Femur (tissue), 1 donor: Measurements from ENCODE around the gene ATP1A4.
"Not testable (repeated sequence)": the region's sequence is repeated elsewhere in the genome, so short reads cannot be mapped to it uniquely, and the experiment has no call there.

Source experiments
- DNase-seq: peaks from one replicate; pipeline ENCODE4 v3.0.0-alpha.2; 2017

The ATP1A4 gene

DNA sequence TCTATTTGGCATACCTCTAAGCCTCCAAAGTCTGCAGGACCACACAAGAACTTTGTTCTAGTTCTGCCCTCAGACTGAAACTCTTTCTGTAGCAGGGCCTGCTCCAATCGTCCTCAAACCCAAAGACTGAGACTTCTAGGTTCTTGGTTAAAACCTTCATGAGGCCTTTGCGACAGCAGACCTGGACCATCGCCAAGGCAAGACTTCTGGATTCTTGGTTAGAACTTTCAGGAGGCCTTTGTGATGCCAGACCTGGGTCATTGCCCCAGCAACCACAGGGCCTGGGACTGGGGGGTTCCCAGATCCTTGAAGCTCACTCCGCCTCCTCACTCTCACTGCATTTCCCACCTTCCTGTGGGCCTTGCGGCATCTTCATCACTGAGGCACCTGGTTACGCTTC lies at the start of gene ATP1A4:
TSS of gene ATP1A4 (plus strand) at position 301 of the 400 bp plus-strand sequence. CDS start 438 bp downstream, outside the sequence.
- no peak for DNase-seq

DNA sequence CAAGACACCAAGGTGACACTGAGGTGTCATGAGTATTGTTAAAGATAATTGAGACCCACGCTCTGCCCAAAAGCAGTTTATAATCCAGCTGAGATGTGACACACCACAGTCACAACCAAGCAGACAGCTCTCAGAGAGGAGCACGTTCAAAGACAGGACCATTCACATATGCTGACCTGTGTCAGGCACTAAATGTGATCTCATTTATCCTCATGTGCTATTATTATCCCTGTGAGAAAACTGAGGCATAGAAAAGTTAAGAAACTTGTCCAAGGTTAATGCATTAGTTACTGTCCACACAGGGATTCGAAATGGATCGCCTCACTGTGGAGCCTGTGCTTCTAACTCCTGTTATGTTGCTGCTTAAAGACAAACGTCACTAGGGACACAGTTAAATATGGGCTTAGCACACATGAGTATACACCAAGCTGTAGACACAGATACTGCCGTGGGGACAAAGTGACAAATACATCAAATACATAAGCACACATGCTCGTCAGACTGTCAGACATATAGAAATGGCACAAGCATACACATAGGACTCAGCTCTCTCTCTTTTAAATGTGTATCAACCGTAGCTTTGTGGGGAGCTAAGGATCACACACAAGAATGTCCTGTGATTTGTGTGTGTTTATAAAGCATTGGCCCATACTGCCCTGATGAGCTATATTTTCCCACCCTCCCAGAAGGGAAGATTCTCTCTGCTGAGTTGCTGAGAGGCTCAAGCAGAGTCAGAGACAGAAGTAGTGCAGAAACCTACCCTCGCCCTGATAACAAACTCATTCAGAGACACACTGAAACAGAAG lies 49.5 kb upstream of the ATP1A4 start:
- DNase-seq = no peak

DNA sequence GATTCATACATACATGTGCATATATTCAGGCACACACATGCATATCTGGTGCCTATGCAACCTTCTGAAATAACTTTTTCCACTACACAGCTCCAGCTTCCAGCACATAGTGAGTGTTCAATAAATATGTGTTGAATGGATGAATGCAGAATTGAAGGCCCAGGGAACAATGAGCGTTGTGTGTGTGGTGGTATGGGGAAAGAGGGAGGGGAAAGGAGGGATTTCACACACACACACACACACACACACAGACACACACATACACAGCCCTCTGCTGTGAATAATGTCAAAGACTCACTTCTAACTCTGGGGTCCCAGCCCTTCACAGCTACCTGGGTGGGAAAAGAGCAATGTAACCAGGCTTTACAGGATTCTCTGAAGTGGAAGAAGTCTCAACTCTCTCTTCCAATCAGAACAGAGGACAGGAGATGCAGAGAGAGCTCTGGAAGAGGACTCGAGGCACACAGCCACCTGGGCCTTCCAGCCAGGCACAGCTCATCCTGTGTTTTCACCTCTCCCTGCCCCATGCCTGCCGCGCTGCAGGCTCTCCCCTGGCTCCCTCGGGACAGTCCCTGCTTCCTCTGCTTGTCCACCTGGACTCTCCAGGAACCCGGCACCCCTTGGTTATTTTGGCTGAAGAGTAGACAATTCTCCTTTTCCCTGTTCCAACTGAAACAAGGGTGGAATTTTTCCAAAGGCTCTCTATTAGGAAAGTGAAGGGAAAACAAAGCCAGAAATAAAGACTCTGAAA lies 47.6 kb upstream of the ATP1A4 start:
- DNase-seq = no peak

DNA sequence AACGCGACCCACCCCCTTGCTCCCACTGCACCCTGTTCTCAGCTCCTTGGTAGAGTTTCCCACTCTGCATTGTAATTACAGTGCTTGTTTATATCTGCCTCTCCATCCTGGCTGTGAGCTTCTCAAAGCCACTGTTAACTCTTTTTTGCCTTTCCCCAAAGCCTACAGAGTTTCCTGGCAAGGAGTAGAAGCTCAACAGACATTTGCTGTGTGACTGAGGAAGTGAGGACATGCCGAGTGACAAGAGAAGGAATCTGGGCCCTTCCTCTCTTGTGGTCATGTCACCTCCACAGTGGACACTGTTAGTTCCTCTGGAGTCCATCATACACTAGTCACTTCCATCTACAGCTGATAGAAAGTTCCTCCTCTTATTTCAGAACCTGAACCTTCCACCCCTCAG lies 46.9 kb upstream of the ATP1A4 start:
- DNase-seq = no peak

DNA sequence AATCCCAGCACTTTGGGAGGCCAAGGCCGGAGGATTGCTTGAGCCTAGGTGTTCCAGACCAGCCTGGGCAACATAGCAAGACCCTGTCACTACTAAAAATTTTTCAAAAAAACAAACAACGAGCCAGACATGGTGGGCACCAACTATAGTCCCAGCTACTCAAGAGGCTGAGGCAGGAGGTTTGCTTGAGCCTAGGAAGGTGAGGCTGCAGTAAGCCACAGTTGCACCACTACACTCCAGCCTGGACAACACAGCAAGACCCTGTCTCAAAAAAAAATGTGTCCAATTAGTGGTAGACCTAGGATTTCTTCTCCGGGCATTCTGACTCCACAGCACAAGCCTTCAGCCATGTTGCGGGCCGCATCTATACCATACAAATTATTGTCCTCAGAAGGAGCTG lies 46.2 kb upstream of the ATP1A4 start:
- DNase-seq = no peak

DNA sequence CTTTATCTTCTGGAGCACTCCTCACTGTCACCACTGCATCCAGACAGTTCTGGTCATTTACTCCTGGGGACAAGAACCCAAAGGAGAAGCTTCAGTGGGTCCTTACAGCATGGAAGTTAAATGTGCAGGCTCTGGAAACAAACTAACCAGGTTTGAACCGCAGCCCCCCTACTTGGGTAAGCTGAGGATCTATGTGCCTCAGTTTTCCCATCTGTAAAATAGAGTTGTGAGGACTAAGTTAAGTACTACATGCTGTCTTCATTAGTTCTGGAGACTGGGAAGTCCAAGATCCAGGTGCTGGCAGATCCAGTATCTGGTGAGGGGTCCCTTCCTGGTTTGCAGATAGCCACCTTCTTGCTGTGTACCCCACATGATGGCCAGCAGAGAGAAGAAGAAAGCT lies 43.9 kb upstream of the ATP1A4 start:
- no peak for DNase-seq

DNA sequence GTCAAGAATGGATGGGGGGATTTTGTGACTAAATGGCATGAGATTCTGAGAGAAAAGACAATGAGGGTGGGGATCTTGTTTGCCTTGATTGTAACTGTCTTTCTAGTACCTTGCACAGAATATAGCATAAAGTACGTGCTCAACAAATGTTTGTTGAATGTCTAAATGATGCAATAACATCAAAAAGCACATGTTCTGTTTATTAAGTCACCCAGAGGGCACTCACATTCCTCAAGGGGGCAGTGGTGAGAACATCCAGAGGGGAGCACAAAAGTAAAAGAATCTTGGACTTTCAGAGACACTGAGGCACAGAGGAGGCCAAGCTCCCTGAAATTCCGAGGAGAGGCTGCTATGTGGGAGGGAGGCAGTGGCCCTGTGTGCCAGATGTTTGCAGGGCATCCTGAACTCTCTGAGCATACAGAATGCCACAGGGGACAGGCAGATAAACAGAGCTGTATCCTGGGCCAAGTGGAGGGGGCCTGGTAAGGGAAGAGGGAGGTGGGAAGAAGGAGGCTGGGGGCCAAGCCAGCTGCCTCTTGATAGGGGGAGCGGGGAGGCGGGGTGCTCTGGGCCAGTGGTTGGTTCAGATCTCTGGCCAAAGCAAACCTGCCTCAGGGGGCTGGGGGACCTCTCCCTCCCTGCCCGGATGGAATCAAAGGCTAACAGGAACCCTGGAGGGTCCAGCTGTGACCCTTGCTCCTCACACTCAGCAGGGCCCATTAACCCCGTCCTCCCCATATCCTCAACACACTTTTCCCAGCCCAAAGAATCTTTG lies 42.3 kb upstream of the ATP1A4 start:
- DNase-seq = peak; percentile 66

DNA sequence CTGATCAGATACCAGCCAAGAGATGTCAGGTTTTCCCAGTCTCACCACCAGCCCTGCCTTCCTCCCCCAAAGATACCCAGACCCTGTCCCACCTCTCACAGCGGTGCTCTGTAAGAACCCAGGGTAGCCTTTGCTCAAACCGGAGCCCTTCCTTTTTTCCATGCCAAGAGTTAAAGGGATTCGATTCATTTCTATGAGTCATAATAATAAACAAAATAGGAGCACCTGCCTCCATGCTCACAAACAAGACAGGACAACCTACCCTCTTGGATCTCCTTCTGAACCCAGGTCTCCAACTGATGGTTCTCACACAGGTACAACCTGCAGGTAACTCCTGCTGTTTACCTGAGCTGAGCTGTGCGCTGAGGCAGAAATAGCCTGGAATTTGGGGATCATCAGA lies 41.7 kb upstream of the ATP1A4 start:
- DNase-seq = no peak

DNA sequence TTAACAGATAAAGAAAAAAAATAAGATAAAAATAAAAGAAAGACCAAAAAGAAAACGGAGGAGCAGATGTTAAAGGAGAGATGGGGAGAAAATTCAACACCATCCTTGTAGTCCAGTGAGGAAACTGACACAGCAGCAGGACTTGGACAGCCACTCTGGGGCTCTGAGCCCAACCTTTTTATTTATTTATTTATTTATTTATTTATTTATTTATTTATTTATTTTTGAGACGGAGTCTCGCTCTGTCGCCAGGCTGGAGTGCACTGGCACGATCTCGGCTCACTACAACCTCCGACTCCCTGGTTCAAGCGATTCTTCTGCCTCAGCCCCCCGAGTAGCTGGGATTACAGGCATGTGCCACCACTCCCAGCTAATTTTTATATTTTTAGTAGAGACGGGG lies 39.9 kb upstream of the ATP1A4 start:
- not testable (repeated sequence) for DNase-seq

DNA sequence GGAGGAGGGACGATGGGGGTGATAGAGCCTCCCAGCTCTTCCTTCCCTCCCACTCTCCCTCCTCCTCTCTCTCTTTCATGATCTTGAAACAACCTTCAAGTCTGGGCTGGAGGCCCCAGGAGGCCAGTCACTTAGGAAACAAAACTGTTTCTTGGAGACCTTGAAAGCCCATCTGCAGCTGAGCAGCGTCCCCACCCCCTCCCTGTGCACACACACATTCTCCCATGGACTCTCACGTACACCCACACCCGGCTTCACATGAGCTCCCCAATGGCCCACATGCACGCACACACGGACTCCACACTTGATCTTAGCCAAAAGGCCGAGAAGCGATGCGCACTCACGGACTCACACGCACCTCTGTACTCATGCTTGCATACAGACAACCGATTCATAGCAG lies 39.0 kb upstream of the ATP1A4 start:
- DNase-seq = peak; percentile 73

DNA sequence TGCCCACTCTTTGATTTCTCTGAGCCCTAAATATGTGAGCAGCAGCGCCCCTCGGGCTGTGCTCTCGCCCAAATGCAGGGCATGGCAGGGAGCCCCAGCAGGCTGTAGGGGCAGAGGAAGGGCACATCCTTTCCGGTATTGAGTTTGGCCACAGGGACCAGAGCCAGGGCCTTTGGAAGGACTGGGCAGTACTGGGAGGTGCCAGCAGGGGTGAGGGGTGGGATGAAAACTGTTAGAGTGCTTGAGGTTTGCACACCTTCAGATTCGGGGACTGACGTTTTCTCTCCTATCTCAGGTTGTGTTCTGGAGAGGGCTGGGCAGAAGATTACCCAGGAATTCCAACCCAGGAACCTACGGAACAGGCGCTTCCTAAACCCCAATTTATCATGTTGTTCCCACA lies 38.0 kb upstream of the ATP1A4 start:
- DNase-seq = no peak

DNA sequence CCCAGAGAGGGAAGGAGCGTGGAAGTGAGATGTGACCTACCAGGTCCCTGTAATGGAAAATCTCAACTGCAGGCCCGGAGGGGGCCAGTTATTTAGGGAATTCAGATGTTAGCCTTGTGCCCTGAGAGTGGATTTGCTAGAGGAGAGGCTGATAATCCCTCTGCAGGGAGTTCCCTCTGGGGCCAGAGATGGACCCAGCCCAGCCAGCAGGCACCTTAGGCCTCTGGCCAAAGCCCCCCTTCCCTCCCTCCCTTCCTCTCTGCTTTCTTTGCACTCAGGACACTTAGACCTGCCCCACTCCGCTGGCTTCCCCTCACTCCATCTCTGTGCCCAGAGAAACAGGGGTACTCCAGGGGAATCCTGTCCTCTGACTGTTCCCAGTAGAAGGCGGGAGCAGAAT lies 37.3 kb upstream of the ATP1A4 start:
- DNase-seq = no peak

DNA sequence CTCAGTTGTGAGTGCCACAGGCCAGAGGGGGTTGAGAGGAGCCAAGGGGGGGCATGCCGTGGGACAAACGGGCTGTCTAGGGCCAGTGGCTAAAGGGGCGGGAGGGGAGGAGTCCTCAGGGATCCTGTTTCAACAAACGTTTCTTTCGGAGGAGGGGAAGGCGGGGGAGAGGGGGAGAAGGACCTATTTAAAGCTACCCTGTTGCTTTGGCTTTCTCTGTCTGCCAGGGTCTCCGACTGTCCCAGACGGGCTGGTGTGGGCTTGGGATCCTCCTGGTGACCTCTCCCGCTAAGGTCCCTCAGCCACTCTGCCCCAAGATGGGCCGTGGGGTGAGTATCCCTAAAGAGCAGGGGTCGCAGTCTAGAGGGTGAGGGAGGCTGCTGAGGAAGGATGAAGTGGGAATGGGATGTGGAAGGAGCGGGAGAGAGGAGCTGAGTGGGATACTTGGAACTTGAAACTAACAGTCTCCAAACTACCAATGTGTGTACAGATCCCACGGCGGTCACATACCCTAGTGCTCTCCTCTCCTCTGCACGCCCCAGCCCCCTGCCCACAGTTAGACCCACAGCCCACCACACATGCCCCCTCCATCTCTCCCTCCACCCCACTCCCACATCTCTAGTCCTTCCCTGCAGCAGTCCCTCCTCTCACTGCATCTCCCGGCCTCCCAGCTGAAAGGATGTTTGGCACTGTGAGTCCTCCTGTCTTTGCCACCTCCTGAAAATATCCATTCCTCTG lies 35.7 kb upstream of the ATP1A4 start, which contains the start of gene ATP1A2:
TSS of gene ATP1A2 (plus strand) at position 215 of the 738 bp plus-strand sequence. CDS start at position 318, 103 bp downstream.
- peak; percentile 65 for DNase-seq

DNA sequence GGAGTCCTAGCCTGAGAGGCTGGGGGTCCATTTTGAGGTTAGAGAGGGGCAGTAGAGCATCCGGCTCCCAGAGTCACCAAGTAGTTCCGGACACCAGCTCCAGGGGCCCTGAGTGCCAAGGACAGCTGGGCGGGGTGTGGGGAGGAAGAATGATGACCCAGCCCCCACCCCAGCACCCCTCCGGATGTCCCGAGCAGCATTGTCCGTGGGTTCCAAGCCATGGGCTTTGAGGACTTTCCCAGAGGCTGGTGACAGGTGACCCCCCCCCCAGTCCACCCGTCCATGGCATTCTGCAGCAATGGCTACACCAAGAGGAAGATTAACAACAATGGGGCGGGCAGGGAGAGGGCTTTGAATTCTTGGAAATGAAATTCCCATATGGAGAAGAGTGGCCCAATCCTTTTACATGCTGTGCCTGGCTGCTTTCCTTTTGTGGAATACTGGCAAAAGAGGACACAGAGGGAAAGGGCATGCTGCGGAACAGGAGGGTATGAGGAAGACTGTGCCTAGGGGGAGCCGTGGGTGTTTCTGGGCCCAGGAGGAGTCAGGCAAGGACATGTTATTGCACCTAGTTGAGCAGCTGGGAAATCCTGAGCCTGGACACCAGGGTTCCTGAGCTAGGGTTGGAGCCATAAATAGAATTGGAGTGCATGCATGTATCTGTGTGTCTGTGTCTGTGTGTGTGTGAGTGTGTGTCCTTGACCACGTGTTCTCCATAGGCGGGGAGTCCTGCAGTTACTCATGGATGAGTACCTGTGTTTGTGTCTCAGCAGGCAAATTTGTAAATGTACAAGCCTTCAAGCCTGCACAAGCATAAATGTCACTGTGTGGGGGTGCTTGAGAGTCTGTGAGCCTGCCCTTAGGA lies 34.9 kb upstream of the ATP1A4 start:
- no peak for DNase-seq

DNA sequence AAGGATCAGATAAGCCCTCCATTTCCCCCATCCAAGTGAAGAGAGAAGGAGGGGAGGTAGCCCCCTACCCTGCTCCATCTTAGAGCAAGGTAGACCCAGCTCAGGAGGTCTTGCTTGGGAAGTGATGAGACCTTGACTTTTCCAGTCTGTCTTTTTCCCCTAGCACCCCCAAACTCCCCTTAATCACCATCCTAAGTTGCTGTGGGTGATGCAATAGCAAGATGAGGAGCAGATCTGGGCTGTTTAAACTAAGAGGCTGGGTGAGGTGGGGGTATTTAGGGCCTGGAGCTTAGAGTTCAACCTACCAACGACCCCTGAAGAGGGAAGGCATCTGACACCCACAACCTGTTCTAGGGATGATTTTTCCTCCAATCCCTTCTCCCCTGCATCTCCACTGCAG lies 34.1 kb upstream of the ATP1A4 start:
- no peak for DNase-seq

DNA sequence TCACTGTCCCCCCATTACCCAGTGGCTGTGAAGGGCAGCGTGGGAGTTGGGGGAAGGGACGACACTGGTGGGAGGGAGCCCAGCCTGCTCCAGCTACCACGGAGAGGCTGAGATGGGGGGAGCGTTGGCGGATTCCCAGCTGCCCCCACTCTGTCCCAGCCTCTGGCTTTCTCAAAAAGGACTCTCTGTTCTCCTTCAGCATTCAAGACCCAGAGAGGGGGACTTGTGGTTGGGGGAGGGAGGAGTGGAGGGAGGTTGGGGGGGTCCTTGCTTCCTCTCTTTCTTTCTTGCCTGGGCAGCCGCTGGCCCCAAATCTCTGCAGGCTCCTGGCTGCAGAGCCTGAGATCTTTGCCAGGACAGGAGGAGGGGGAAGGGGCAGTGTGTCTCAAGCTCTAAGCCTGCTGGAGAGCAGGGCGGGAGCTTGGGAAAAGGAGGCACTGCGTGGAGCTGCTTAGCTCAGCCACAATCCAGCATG lies 33.7 kb upstream of the ATP1A4 start:
- DNase-seq = peak; percentile 86

DNA sequence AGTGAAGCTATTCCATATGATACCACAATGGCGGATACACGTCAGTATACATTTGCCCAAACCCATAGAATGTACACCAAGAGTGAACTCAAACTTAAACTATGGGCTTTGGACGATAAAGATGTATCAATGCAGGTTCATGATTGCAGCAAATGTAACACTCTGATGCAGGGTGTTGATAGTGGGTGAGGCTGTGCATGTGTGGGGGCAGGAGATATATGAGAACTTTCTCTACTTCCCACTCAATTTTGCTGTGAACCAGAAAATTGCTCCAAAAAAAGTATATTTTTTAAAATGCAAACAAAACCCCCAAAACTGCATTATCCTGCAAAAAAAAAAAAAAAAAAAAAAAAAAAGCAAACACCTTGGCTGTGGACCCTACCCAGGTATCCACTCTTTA lies 32.5 kb upstream of the ATP1A4 start:
- DNase-seq = no peak

DNA sequence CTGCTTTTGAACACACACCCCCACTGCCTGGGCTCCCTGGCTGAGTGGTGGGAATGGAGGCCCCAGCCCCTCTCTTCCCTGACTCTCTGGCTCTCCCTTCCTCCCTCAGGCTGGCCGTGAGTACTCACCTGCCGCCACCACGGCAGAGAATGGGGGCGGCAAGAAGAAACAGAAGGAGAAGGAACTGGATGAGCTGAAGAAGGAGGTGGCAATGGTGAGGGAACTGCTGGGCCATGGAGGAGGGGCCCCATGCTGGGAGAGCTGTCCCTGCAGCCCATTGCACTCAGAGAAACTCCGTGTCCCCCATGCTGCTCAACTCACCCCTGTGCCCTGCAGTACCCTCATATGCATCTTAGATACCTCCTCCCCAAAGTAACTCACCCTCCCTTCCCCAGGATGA lies 30.6 kb upstream of the ATP1A4 start:
- DNase-seq = no peak

DNA sequence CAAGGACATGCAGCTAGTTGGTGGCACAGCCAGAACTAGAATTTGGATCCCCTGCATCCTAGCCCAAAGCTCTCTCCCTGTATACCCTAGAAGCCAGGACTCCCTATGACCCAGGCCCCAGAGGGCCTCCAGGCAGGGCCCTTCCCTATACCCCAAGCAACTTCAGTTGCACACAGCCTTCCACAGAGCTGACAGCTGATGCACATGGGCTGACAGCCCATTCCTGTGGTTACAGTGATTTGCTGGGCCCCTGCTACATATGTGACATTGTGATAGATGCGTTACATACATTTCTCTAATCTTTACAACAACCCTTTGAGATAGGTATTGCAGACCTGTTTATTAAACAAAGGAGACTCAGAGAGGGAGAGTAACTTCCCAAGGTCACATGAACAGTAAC lies 30.0 kb upstream of the ATP1A4 start:
- no peak for DNase-seq

DNA sequence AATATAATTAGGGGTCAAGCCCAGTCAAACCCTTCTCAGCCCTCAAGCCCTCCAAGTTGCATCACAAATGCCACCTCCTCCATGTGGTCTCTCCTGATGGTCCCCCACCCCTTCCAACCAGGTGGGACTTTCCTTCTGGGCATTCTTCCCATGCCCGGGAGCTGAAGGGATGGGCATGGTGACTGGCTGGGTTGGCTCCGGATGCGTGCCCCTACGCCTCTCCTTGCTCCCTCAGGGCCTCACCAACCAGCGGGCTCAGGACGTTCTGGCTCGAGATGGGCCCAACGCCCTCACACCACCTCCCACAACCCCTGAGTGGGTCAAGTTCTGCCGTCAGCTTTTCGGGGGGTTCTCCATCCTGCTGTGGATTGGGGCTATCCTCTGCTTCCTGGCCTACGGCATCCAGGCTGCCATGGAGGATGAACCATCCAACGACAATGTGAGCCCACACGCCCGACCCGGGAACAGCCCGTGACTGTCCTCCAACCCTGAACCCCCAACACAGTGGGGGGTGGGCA lies 28.4 kb upstream of the ATP1A4 start:
- DNase-seq = no peak

DNA sequence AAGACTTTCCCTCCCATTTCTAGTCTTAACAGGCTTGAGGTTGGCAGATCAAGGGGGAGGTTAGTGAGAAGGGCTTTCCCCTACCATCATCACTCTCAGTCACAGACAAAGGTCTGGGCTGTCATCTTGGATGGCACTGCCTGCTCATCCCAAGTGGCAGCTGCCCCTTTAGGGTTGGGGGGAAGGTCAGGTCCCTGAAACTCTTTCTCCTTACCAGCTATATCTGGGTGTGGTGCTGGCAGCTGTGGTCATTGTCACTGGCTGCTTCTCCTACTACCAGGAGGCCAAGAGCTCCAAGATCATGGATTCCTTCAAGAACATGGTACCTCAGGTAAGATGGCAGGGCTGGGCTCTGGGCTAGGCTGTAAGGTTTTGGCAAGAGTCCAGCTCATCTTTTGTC lies 27.7 kb upstream of the ATP1A4 start:
- DNase-seq = no peak
